ENCODE measurements around the gene UPF2. TPM values are rescaled to one million over a fixed set of nuclear protein-coding genes. Genes with fewer than 3 reads are reported as not detected.
"Not testable (repeated sequence)": the region's sequence is repeated elsewhere in the genome, so short reads cannot be mapped to it uniquely, and the experiment has no call there.

Gene UPF2
- total RNA-seq, 6 donors from 2014 or later: 16.0 to 44.0 (median 17.3) TPM

GRCh38 chr10:11975795-11976194 is 66.8 kb downstream of the UPF2 start:
- H3K4me1 ChIP-seq: no peaks in the 10 kb centered on the region
- peaks cover 6 to 40% (median 12%) of the 10 kb centered on the region in 4 donors for H3K36me3 ChIP-seq
- no peak overlapping the region for H3K4me3 ChIP-seq
- H3K27me3 ChIP-seq: no peaks in the 10 kb centered on the region
- 89 to 93% methylated on average over 5 of the region's 5 CpGs for WGBS, 2 donors
- ATAC-seq (ENCODE audit: low FRiP score in 2 of 2) (no peak), DNase-seq (no peak)
- no peaks in the 10 kb centered on the region for H3K9me3 ChIP-seq
- no peak overlapping the region for H3K27ac ChIP-seq
- TF ChIP-seq EP300 (IDR thresholded peaks at IDR 0.05): no peak
- no peak for TF ChIP-seq POLR2AphosphoS5 (IDR thresholded peaks at IDR 0.05)
- no peak for TF ChIP-seq POLR2A (IDR thresholded peaks at IDR 0.05)
- no peak for TF ChIP-seq CTCF (IDR thresholded peaks at IDR 0.05)

DNA sequence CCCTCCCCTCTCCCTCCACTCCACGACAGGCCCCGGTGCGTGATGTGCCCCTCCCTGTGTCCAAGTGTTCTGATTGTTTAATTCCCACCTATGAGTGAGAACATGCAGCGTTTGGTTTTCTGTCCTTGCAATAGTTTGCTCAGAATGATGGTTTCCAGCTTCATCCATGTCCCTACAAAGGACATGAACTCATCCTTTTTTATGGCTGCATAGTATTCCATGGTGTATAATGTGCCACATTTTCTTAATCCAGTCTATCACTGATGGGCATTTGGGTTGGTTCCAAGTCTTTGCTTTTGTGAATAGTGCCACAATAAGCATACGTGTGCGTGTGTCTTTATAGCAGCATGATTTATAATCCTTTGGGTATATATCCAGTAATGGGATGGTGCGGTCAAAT is 70.1 kb downstream of the UPF2 start:
- H3K9me3 ChIP-seq; H3K4me3 ChIP-seq; H3K4me1 ChIP-seq; H3K27ac ChIP-seq; DNase-seq; H3K27me3 ChIP-seq; ATAC-seq (ENCODE audit: low FRiP score in 2 of 2): not testable (repeated sequence)
- H3K36me3 ChIP-seq: peaks cover 4 to 19% (median 7%) of the 10 kb centered on the region in 4 donors
- 97 to 99% methylated on average over 7 of the region's 7 CpGs for WGBS, 2 donors

- H3K27me3 ChIP-seq: no peaks in the 10 kb centered on the region
- TF ChIP-seq POLR2A (IDR thresholded peaks at IDR 0.05): no peak
- TF ChIP-seq CTCF (IDR thresholded peaks at IDR 0.05): no peak
- TF ChIP-seq EP300 (IDR thresholded peaks at IDR 0.05): no peak
- TF ChIP-seq POLR2AphosphoS5 (IDR thresholded peaks at IDR 0.05): no peak
- ATAC-seq (ENCODE audit: low FRiP score in 2 of 2) (no peak), DNase-seq (no peak)
- H3K36me3 ChIP-seq: peaks cover 6 to 78% (median 33%) of the 10 kb centered on the region in 4 donors
- WGBS, 2 donors: 98 to 99% methylated on average over 2 of the region's 2 CpGs
- H3K4me3 ChIP-seq: no peak overlapping the region
- no peaks in the 10 kb centered on the region for H3K4me1 ChIP-seq
- no peak overlapping the region for H3K27ac ChIP-seq
- peaks cover 0 to 3% (median 0%) of the 10 kb centered on the region in 4 donors for H3K9me3 ChIP-seq
Measured at GRCh38 chr10:11962176-11962575, 80.4 kb downstream of the UPF2 start.

DNA sequence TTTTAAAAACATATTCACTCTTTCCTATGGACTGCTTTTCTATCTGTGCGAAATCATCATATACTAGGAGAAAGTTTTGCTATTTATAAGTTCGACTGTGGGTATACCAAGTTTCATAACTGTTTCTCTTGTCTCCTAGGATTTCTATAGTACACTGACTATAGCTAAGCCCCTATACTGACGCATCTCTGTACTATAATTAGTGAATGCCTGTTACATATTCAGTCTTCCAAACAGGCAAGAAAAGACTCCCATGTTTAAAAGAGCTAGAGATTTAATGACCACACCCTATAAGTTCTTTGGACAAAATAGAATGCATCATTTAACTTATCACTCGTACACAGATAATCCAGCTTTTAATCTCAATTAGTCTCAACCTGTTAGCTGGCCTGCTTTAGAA is 80.8 kb downstream of the UPF2 start:
- Histone ChIP-seq H3K27me3 (no peaks in the 10 kb centered on the region), H3K4me1 (no peaks in the 10 kb centered on the region), H3K36me3 (peaks cover 6 to 78% (median 35%) of the 10 kb centered on the region in 4 donors), H3K9me3 (peaks cover 0 to 3% (median 0%) of the 10 kb centered on the region in 4 donors), H3K4me3 (no peak overlapping the region), H3K27ac (no peak overlapping the region)
- TF ChIP-seq EP300 (IDR thresholded peaks at IDR 0.05) (no peak), POLR2A (IDR thresholded peaks at IDR 0.05) (no peak), POLR2AphosphoS5 (IDR thresholded peaks at IDR 0.05) (no peak), CTCF (IDR thresholded peaks at IDR 0.05) (no peak)
- ATAC-seq (ENCODE audit: low FRiP score in 2 of 2) (no peak), DNase-seq (no peak)
- WGBS, 2 donors: 94 to 98% methylated on average over 4 of the region's 4 CpGs

DNA sequence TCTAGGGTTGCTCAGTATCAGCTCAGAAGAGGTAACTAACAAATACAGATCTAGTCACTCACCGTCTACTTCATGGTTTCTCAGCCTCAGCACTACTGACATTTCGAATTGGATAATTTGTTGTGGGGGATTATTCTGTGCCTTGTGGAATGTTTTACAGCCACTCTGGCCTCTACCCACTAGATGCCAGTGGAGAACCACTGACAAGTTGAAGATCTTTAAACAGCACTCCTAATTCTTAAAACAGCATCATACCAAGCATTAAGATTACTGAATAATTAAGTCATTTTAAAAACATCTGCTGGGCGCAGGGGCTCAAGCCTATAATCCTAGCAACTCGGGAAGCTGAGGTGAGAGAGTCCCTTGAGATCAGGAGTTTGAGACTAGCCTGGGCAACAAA is 82.6 kb downstream of the UPF2 start:
- Histone ChIP-seq H3K4me1 (no peaks in the 10 kb centered on the region), H3K27ac (no peak overlapping the region), H3K9me3 (no peaks in the 10 kb centered on the region), H3K27me3 (no peaks in the 10 kb centered on the region), H3K36me3 (peaks cover 3 to 85% (median 35%) of the 10 kb centered on the region in 4 donors), H3K4me3 (no peak overlapping the region)
- DNase-seq: no peak
- no peak for ATAC-seq (ENCODE audit: low FRiP score in 2 of 2)
- TF ChIP-seq POLR2AphosphoS5 (IDR thresholded peaks at IDR 0.05) (no peak), POLR2A (IDR thresholded peaks at IDR 0.05) (no peak), CTCF (IDR thresholded peaks at IDR 0.05) (no peak), EP300 (IDR thresholded peaks at IDR 0.05) (no peak)
- 93 to 96% methylated on average over 4 of the region's 4 CpGs for WGBS, 2 donors
